HS-27A (cell line): ENCODE data around the gene TEF.
"Not testable (repeated sequence)": the region's sequence is repeated elsewhere in the genome, so short reads cannot be mapped to it uniquely, and the experiment has no call there.

Source experiments
- DNase-seq: peaks from one replicate; pipeline ENCODE4 v3.0.0-alpha.2; 2012; ENCODE audit warnings: low read depth, missing footprints

TEF gene

GRCh38 chr22:41382610-41383009 is 868 bp downstream of the TEF start:
- no peak for DNase-seq

- no peak for DNase-seq
These were observed 1.3 kb downstream of the TEF start for GRCh38 chr22:41383085-41383484.

GRCh38 chr22:41384128-41384527 is 2.4 kb downstream of the TEF start:
- DNase-seq: no peak

DNA sequence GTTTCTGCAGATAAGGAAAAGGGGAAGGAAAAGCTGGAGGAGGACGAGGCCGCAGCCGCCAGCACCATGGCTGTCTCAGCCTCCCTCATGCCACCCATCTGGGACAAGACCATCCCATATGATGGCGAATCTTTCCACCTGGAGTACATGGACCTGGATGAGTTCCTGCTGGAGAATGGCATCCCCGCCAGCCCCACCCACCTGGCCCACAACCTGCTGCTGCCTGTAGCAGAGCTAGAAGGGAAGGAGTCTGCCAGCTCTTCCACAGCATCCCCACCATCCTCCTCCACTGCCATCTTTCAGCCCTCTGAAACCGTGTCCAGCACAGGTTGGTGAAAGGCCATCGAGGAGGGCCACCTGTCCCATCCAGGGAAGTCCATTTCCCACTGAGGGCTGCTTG is 5.6 kb downstream of the TEF start:
- DNase-seq: no peak

DNA sequence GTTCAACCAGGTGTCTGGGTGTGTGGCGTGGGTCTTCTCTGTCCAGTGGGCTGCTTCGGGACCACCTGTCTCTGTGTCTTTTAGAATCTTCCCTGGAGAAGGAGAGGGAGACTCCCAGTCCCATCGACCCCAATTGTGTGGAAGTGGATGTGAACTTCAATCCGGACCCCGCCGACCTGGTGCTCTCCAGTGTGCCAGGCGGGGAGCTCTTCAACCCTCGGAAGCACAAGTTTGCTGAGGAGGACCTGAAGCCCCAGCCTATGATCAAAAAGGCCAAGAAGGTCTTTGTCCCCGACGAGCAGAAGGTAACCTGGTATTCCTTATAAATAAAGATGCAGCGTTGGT is 12.2 kb downstream of the TEF start:
- DNase-seq: no peak

DNA sequence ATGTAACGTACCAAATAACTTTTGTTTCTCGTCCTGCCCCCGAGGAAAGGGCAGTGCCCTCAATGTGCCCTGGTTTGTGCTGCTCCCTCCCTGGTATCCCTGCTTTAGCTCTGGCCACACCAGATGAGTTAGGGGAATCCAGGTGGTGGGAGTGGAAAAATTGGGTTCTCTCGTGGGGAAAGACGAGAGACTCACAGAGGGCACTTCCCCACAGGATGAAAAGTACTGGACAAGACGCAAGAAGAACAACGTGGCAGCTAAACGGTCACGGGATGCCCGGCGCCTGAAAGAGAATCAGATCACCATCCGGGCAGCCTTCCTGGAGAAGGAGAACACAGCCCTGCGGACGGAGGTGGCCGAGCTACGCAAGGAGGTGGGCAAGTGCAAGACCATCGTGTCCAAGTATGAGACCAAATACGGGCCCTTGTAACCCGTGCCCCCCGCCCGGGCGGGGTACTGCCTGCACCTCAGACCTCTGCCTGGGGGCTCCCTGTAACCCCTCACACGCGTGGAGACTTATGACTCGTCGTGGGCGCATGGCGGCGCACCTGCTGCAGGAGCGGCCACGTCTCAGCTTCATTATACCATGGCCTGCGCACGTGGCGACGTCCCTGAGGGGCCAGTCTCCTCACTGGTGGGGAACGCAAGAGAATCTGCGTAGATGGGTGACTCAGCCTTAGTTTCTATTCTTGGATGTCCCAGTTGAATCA is 13.9 kb downstream of the TEF start:
- no peak for DNase-seq

DNA sequence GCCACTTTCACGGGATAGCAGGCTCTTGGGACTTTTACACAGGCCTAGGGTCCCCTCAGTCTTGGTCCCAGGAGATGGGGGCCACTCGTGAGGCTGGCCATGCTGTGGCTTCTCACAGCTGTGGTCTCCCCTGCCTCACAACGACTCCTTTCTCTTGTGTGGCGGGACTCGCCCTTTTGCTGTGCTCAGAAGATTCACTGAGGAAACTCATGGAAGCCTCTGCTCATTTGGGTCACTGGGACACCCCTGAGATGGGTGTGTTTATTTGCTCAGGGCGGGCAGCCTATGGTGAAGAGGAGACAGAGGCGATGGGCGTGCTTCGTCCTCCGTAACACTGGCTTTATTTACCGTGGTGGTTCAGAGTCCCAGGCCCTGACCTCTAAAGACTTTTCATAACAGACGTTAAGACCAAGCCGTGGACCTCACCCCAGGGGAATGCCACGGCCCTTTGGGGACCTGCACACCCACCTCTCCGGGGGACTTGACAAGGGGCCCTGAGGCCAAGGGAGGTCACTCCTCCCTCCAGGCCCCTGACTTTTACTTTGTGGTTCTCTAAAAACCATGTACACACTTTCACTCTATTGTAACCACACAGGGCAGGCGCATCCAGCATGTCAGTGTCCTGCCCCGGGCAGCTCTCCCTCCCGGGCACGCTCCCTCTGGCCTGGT is 15.5 kb downstream of the TEF start:
- no peak for DNase-seq

DNA sequence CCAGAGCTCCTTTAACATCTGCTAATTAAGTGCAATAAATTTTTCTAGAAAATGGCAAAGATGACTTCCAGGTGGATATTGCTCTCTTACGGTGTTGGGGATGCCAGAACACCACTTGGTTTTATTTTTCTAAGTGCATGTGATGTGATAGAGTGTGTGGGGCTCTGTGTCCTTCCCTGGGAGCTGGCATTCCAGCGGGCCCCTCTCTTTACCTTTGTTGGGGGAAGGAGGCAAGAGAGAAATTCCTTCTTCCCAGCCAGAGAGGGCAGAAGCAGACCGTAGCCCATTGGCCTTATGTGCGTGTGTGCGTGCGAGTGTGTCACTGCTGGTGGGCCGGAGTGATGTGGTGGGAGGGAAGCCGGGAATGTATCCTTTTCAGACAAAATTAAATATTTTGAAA is 17.2 kb downstream of the TEF start:
- DNase-seq: no peak

DNA sequence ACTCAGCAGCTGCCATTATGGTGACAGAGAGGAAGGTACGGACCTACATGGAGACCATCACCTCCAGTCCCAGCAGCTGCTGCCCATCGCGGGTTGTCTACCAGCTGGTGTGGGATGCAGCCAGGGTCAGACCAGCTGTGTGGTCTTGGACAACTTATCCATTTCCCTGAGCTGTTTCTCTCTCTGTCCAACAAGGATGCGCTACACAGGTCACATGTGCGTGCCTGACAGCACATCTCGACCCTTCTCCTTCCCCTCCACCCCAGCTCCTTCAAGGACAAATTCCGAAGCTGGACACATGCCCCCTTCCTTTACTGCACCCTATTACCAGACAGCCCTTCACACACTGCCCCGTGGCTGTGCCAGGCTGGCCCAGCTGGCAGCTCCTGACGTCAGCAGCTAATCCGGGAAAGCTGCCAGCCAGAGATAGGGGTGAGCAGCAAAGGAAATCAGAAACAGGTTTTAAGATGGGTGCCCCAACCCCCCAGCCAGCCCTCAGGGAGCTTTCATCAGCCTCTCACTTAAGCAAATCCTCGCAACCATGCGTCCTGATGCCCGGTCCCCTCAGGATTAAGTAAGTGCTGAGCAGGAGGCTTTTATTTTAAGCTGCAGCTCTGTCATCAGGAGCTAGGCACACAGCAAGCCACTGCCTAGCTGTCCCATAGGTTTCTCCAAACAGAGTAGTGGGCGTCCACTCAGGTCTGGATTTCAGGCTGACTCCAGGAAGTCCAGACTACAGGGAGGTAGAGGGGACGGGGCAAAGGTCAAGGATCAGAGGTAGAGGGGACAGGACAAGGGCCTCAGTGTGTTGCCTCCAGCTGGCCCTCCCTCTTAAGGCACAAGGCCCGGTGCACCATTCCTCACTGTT is 20.3 kb downstream of the TEF start:
- DNase-seq: no peak

GRCh38 chr22:41402851-41403250 is 21.1 kb downstream of the TEF start:
- DNase-seq: not testable (repeated sequence)

DNA sequence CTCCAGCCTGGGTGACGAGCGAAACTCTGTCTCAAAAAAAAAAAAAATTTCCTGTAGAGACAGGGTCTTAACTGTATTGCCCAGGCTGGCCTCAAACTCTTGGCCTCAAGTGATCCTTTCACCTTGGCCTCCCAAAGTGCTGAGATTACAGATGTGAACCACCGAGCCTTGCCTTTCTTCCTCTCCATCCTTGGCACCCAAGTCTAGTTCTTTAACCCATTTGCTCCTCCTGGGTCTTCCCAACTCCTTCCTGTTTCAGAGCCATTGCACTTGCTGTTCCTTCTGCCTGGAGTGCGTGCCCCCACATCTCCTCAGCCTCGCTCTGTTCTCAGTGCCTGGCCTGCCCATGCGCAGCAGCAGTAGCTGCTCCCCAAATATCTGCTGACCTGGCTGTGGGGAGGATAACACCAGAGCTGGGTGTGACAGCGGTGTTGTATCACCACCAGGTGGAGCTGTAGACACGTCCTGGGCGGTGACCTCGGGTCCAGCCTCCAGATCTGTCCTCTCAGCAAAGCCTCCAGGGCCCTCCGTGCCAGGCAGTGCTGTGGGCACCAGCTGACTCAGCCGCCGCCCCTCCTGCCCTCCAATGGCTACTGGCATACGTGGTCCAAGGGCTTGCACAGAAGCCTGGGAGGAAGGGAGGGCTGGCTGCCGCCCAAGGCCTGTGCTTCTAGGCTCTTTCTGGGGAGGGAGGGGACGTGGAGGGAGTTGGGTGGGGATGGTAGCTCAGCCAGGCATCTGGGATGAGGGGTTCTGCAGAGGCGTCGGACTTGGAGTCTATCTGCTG is 22.0 kb downstream of the TEF start:
- DNase-seq: no peak

DNA sequence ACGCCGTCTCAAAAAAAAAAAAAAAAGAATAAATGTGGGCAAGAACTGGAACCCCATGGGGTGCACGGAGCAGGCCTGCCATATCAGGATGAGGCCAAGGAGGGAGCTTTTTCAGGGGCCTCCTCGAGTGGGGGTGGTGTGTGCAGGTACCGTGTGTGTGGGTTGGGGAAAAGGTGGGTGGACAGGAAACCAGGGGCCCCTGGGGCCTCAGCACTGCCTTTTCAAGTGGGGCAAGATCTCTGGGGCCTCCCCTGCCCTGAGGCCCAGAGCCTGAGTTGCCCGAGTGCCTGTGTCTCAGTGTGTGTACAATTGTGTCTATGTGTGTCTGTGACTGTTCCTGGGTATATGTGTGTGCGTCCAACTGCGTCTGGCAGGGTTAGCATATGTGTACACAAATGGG is 23.8 kb downstream of the TEF start:
- DNase-seq: no peak

DNA sequence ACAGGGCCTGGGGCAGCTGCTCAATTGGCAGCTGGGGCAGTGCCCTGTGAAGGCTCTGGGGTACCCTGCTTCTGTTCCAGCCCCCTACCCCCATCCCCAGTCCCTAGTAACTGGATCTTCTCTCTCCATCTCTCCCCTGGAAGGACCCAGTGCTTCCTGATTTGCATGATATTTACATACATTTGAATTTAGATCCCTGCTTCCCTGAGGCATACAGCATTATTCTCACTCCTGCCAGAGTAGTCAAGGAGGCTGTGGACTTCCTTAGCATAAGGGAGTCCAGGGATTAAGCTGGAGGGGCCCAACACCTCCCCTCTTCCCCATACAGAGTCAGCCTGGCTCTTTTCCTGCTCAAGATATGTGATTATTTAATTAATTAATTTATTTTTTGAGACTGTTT is 24.7 kb downstream of the TEF start:
- no peak for DNase-seq

DNA sequence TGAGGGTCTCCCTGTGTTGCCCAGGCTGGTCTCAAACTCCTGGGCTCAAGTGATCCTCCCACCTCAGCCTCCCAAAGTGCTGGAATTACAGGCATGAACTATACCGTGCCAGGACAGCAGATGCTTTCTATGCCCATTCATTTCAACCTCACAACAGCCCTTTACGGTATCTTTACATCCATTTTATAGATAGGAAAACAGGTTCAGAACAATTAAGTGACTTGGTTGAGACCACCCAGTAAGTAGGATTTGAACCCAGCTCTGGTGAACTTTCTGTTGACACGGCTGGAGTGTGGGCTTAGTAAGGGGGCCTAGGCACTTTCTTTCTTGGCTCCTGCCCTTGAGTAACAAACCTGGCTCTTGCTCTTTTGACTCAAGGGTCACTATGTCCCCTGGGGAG is 25.7 kb downstream of the TEF start:
- DNase-seq: no peak

GRCh38 chr22:41408665-41409064 is 26.9 kb downstream of the TEF start:
- DNase-seq: no peak

DNA sequence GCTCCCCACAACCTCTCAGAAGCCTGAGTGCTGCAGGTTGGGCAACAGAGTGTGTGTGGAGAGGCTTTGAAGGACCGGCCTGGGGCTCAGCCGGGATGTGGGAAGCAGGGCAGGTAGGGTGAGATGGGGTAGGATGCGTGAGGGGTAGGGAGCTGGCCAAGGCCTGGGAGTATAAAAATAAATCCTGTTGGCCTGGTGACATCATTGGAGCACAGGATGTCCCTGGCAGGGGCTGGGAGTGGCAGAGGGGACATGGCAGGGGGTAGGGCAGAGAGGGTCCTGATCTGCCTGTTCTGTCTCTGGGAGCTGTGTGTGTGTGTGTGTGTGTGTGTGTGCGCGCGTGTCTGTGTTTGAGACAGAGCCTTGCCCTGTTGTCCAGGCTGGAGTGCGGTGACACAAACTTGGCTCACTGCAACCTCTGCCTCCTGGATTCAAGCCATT is 28.6 kb downstream of the TEF start:
- no peak for DNase-seq

DNA sequence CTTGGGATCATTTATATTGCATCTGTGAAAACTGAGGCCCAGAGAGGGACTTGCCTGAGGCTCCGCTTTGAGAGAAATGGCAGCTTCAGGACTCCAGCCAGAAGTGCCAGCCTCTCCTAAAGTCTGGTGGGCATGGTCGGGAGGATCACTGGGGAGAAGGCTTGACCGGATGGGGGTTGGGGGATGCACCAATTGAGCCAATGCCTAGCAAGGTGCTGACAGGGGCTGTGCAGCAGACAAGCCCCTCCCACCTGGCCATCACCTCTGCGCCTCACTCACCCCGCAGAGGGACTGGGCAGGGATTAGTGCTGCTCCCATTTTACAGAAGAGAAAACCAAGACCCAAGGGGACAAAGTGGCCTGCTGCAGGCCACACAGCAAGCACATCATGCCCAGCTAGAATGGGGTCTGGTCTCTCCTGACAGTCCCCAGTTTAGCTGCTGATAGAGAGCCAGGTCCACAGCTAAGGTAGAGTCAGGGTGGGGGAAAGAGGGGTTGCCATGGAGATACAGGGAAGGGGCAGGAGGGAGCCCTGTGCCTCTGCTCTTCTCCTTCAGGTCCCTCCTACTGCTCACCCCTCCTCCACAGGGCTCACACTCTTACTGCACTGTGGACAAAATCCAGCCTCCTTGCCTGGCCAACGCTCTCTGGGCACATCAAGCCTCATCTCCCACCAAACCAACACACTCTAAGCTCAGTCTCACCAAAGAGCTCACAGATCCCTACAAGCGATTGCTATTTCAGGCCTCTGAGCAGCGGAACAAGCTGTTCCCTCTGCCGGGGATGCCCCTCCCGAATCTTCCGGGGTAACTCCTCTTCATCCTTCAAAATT is 29.5 kb downstream of the TEF start:
- no peak for DNase-seq

GRCh38 chr22:41415554-41415953 is 33.8 kb downstream of the TEF start:
- no peak for DNase-seq

- DNase-seq: peak; percentile 19
These were observed 36.1 kb downstream of the TEF start for GRCh38 chr22:41417622-41418390.

GRCh38 chr22:41418717-41419116 is 37.0 kb downstream of the TEF start:
- no peak for DNase-seq
